Left ventricle myocardium inferior (tissue), 1 donor: ENCODE data around the gene FAM110C. TPM values are rescaled to one million over a fixed set of nuclear protein-coding genes. Genes with fewer than 3 reads are reported as not detected.
A peak's percentile ranks its signal among the peaks of the same experiment; 100 is the strongest.

ENCODE experiments used
- DNase-seq: peaks from one replicate; pipeline ENCODE4 v3.0.0-alpha.2; 2020
- H3K27ac ChIP-seq: fragments of 200-600 bp; replicated peaks from 2 replicates; pipeline ENCODE4 v1.8.0; 2021
- H3K27me3 ChIP-seq: fragments of 200-600 bp; 2 replicates; pipeline ENCODE4 v1.8.0; 2021; ENCODE audit warnings: low read depth
- H3K36me3 ChIP-seq: fragments of 200-600 bp; 2 replicates; pipeline ENCODE4 v1.8.0; 2021
- H3K4me1 ChIP-seq: fragments of 200-600 bp; 2 replicates; pipeline ENCODE4 v1.8.0; 2021
- H3K4me3 ChIP-seq: fragments of 200-600 bp; 2 replicates; pipeline ENCODE4 v1.8.0; 2021; ENCODE audit warnings: mild to moderate bottlenecking, moderate library complexity
- H3K9me3 ChIP-seq: fragments of 200-600 bp; replicated peaks from 2 replicates; pipeline ENCODE4 v1.8.0; 2021
- CTCF ChIP-seq: fragments of 200-600 bp; IDR thresholded peaks from 2 replicates; pipeline ENCODE4 v1.8.0; 2021; ENCODE audit warnings: antibody characterized with exemption, mild to moderate bottlenecking, borderline replicate concordance
- intact Hi-C: fragments of 100-400 bp; cut with micrococcal nuclease; formaldehyde crosslinking; loops from one replicate; pipeline ENCODE4 v1.11.0; 2022
- total RNA-seq: library from RNA; stranded (reverse); fragmentation: NEBNext Ultra II Directional; extraction: Animal tissue kit (Norgen Biotek cat#: 25700); gene quantifications from one replicate; pipeline ENCODE4 v1.2.1, GENCODE V29; 2021
- donor health status: DM: no; HTN: yes; CAD: no; lungs with severe emphysema.

The FAM110C gene
- total RNA-seq, 1 donor from 2014 or later = 3.3 TPM

GRCh38 chr2:47346-47725 lies 1.0 kb upstream of the FAM110C start:
- intact Hi-C loops = no loop called here
- Histone ChIP-seq H3K4me3 (peak overlapping the region; percentile 72), H3K9me3 (no peaks in the 10 kb centered on the region), H3K36me3 (no peaks in the 10 kb centered on the region), H3K27me3 (peaks cover 71% of the 10 kb centered on the region), H3K4me1 (peaks cover 30% of the 10 kb centered on the region), H3K27ac (peak overlapping the region; percentile 87)
- no peak for TF ChIP-seq CTCF
- no peak for DNase-seq

GRCh38 chr2:46131-46470 lies 204 bp downstream of the FAM110C start:
- H3K27me3 ChIP-seq = peaks cover 71% of the 10 kb centered on the region
- H3K9me3 ChIP-seq = no peaks in the 10 kb centered on the region
- H3K27ac ChIP-seq = peak overlapping the region; percentile 87
- DNase-seq = no peak
- H3K4me1 ChIP-seq = peaks cover 30% of the 10 kb centered on the region
- TF ChIP-seq CTCF = no peak
- intact Hi-C loops = no loop called here
- no peaks in the 10 kb centered on the region for H3K36me3 ChIP-seq
- H3K4me3 ChIP-seq = peak overlapping the region; percentile 72

GRCh38 chr2:45342-46130 lies 769 bp downstream of the FAM110C start:
- H3K36me3 ChIP-seq = no peaks in the 10 kb centered on the region
- no peaks in the 10 kb centered on the region for H3K9me3 ChIP-seq
- DNase-seq = no peak
- peaks cover 30% of the 10 kb centered on the region for H3K4me1 ChIP-seq
- H3K4me3 ChIP-seq = peak overlapping the region; percentile 72
- H3K27ac ChIP-seq = peak overlapping the region; percentile 87
- intact Hi-C loops = no loop called here
- no peak for TF ChIP-seq CTCF
- peaks cover 73% of the 10 kb centered on the region for H3K27me3 ChIP-seq

GRCh38 chr2:44748-45341 lies 1.5 kb downstream of the FAM110C start:
- TF ChIP-seq CTCF = no peak
- H3K27me3 ChIP-seq = peaks cover 72% of the 10 kb centered on the region
- peak overlapping the region; percentile 72 for H3K4me3 ChIP-seq
- intact Hi-C loops = no loop called here
- peaks cover 30% of the 10 kb centered on the region for H3K4me1 ChIP-seq
- H3K36me3 ChIP-seq = no peaks in the 10 kb centered on the region
- no peak overlapping the region for H3K27ac ChIP-seq
- H3K9me3 ChIP-seq = no peaks in the 10 kb centered on the region
- no peak for DNase-seq

- intact Hi-C loops = no loop called here
- Histone ChIP-seq H3K27ac (no peak overlapping the region), H3K36me3 (no peaks in the 10 kb centered on the region), H3K9me3 (no peaks in the 10 kb centered on the region), H3K4me3 (no peak overlapping the region), H3K4me1 (peaks cover 29% of the 10 kb centered on the region), H3K27me3 (peaks cover 71% of the 10 kb centered on the region)
- TF ChIP-seq CTCF = no peak
- DNase-seq = no peak
Measured at GRCh38 chr2:42788-43187, 3.5 kb downstream of the FAM110C start.
